Spleen (tissue), 13 donors: ENCODE results near the gene TSPY3. TPM values are rescaled to one million over a fixed set of nuclear protein-coding genes. Genes with fewer than 3 reads are reported as not detected.
"Not testable (repeated sequence)": the region's sequence is repeated elsewhere in the genome, so short reads cannot be mapped to it uniquely, and the experiment has no call there.

Source experiments
- DNase-seq: peaks from one replicate; pipeline ENCODE4 v3.0.0-alpha.2; 2020
- H3K27ac ChIP-seq, 8 donors: fragments of 200-600 bp; sonication (generic) in 7 of 8; 1 replicate in 4 of 8; 2 replicates in 4 of 8; pipeline versions ENCODE4 v1.5.0 to v1.8.0; 2016 to 2021; ENCODE audit warnings: inconsistent platforms in 4 of 8, mild to moderate bottlenecking in 4 of 8, moderate library complexity in 1 of 8
- H3K27me3 ChIP-seq, 7 donors: fragments of 200-600 bp; sonication (generic) in 6 of 7; replicated peaks in 1 of 7; 1 replicate in 4 of 7; 2 replicates in 3 of 7; pipeline versions ENCODE4 v1.5.0 to v1.8.0; 2016 to 2021; ENCODE audit warnings: inconsistent platforms in 3 of 7, mild to moderate bottlenecking in 1 of 7
- H3K36me3 ChIP-seq, 6 donors: fragments of 200-600 bp; sonication (generic) in 5 of 6; 1 replicate in 4 of 6; 2 replicates in 2 of 6; pipeline versions ENCODE4 v1.5.0 to v1.8.0; 2016 to 2021; ENCODE audit warnings: inconsistent platforms in 2 of 6
- H3K4me1 ChIP-seq, 6 donors: fragments of 200-600 bp; sonication (generic) in 5 of 6; 1 replicate in 3 of 6; 2 replicates in 3 of 6; pipeline versions ENCODE4 v1.5.0 to v1.8.0; 2016 to 2021; ENCODE audit warnings: inconsistent platforms in 3 of 6
- H3K4me3 ChIP-seq, 8 donors: fragments of 200-600 bp; sonication (generic) in 7 of 8; 1 replicate in 4 of 8; 2 replicates in 4 of 8; pipeline versions ENCODE4 v1.5.0 to v1.8.0; 2016 to 2021; ENCODE audit warnings: inconsistent platforms in 4 of 8, mild to moderate bottlenecking in 4 of 8, moderate library complexity in 2 of 8
- H3K9me3 ChIP-seq, 8 donors: fragments of 200-600 bp; sonication (generic) in 7 of 8; 1 replicate in 4 of 8; 2 replicates in 4 of 8; pipeline versions ENCODE4 v1.5.0 to v1.8.0; 2016 to 2021; ENCODE audit warnings: inconsistent platforms in 4 of 8
- WGBS, 5 donors: extraction: QIAGEN DNeasy Blood & Tissue Kit in 3 of 5; methylation state at CpG; one replicate each; pipeline versions ENCODE4 v1.1.5 to v1.1.7; 2013 to 2018; 5-methylcytosine and 5-hydroxymethylcytosine counted together
- intact Hi-C: fragments of 100-400 bp; cut with DNase I; formaldehyde crosslinking; loops from one replicate; pipeline ENCODE4 v1.15.0; 2023; ENCODE audit warnings: low total_unique reads
- long read RNA-seq, 2 donors: transcript quantifications; one replicate each; lab custom pipeline, GENCODE V29; 2026
- polyA plus RNA-seq, 3 donors: library from polyadenylated mRNA; stranded (reverse); fragments of 200-250 nt; gene quantifications; one replicate each; pipeline ENCODE4 v1.2.1, GENCODE V29; 2013
- total RNA-seq, 7 donors: library from RNA; depleted of rRNA in 3 of 7; stranded (reverse); fragments of >200 nt in 3 of 7; fragmentation: NEBNext Ultra II Directional in 4 of 7; extraction: Animal tissue kit (Norgen Biotek cat#: 25700) in 4 of 7; gene quantifications; one replicate each; pipeline versions ENCODE4 v1.1.0 to v1.2.1, GENCODE V29; 2016 to 2021
- donor health status: healthy with polysubstance abuse.
- donor health status: DM: no; HTN: no; CAD: no; lungs with moderate emphysema.
- donor health status: DM: no; HTN: no; CAD: no.
- donor health status: Bipolar disorder and iron deficiency.
- donor health status: healthy.
- donor health status: DM: no; HTN: no; CAD: no.
- donor health status: DM: yes; HTN: yes; CAD: no.

TSPY3 gene
- total RNA-seq (not detected), polyA plus RNA-seq (not detected)
- long read RNA-seq, donor 1 = 0 reads
- long read RNA-seq, donor 2 = 0 reads

GRCh38 chrY:9398121-9398520 lies at the start of gene TSPY3:
TSPY3 (plus strand) TSS chrY:9398421; CDS start chrY:9398467, 46 bp downstream.
- intact Hi-C loops, H3K4me1 ChIP-seq, DNase-seq, H3K36me3 ChIP-seq, H3K27ac ChIP-seq, H3K9me3 ChIP-seq, H3K4me3 ChIP-seq, H3K27me3 ChIP-seq: not testable (repeated sequence)
- no CpG with 5 or more reads among the region's 26 CpGs for WGBS, 5 donors

DNA sequence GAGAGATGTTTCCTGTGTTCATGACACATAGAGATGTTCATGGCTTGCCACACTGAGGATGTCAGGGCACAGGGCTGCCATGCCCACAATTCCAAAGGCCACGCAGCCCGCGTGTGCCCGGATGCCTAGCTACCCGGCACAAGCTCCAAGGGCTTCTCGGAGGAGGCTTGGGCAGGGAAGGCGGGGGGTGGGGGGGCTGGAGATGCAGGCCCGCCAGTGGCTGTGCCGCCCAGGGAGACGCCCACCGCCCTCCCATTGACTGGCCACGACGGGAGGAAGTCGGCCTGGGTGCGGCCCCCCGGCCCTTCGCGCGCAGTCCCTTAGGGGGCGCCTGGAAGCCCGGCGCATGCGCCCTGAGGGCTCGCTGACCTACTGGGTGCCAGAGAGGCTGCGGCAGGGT lies 40.7 kb upstream of the TSPY3 start, which contains the start of gene TSPY8:
TSS of gene TSPY8 (plus strand) at position 301 of the 400 bp plus-strand sequence. CDS start at position 347, 46 bp downstream.
- H3K4me3 ChIP-seq, H3K27ac ChIP-seq, H3K27me3 ChIP-seq, intact Hi-C loops, DNase-seq, H3K4me1 ChIP-seq, H3K9me3 ChIP-seq, H3K36me3 ChIP-seq: not testable (repeated sequence)
- 87% methylated on average over 11 of the region's 25 CpGs; no CpG with 5 or more reads in 4 of the 5 donors for WGBS, 5 donors

DNA sequence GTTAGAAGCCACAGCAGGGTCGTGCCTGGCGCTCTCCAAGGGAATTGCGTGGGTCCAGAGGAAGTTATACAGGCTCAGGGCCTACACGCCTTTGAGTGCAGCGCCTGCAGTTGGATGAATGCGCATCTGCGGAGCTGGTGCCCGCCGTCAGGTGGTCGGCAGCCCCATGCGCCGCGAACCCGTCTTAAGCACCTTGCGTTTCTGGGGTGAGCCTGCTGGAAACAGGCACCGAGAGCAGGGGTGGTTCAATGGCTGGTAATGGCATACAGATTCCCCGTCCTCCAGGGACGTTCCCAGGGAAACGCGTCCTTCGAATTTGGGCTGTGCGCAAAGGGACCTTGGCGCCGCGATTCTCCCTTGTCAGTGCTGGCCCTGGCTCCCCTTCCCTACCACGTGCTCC lies 1.7 kb upstream of the TSPY3 start:
- DNase-seq, intact Hi-C loops, H3K27ac ChIP-seq, H3K4me1 ChIP-seq, H3K4me3 ChIP-seq, H3K36me3 ChIP-seq, H3K9me3 ChIP-seq, H3K27me3 ChIP-seq: not testable (repeated sequence)
- 83 to 91% methylated on average over 12 to 13 of the region's 26 CpGs; no CpG with 5 or more reads in 3 of the 5 donors for WGBS, 5 donors

Other genes starting within 250 kb of the TSPY3 start
- not detected for gene TSPY4, start 61.0 kb upstream of the TSPY3 start, total RNA-seq
- gene TSPY4, start 61.0 kb upstream of the TSPY3 start, polyA plus RNA-seq = not detected
- gene TSPY8, start 40.6 kb upstream of the TSPY3 start, total RNA-seq = not detected
- not detected for gene TSPY8, start 40.6 kb upstream of the TSPY3 start, polyA plus RNA-seq
- gene TSPY1, start 68.5 kb downstream of the TSPY3 start, total RNA-seq = not detected
- gene TSPY1, start 68.5 kb downstream of the TSPY3 start, polyA plus RNA-seq = not detected
- gene TSPY9, start 88.8 kb downstream of the TSPY3 start, total RNA-seq = not detected
- gene TSPY9, start 88.8 kb downstream of the TSPY3 start, polyA plus RNA-seq = not detected
- not detected for gene TSPY10, start 129.5 kb downstream of the TSPY3 start, total RNA-seq
- not detected for gene TSPY10, start 129.5 kb downstream of the TSPY3 start, polyA plus RNA-seq